NCI-H748 (cell line): Measurements from ENCODE around the gene WWC2.

Experiments
- DNase-seq: peaks from one replicate; lab custom pipeline; 2025; ENCODE audit not compliant: unreplicated experiment; lab: John Stamatoyannopoulos, UW

Gene WWC2

GRCh38 chr4:183348706-183349659 is 249.9 kb downstream of the WWC2 start:
- no peak for DNase-seq

GRCh38 chr4:183349673-183350072 is 250.6 kb downstream of the WWC2 start:
- no peak for DNase-seq

GRCh38 chr4:183350317-183351071 is 251.4 kb downstream of the WWC2 start:
- no peak for DNase-seq

- no peak for DNase-seq
These were observed 253.5 kb downstream of the WWC2 start for GRCh38 chr4:183352546-183352945.

- no peak for DNase-seq
These were observed 254.5 kb downstream of the WWC2 start for GRCh38 chr4:183353557-183353956.

- DNase-seq, result peak; percentile 81
These were observed 255.2 kb downstream of the WWC2 start for GRCh38 chr4:183354219-183354618.

- no peak for DNase-seq
These were observed 256.3 kb downstream of the WWC2 start for GRCh38 chr4:183355405-183355804.

- DNase-seq, result peak; percentile 32
These were observed 257.2 kb downstream of the WWC2 start for GRCh38 chr4:183356173-183356830.

GRCh38 chr4:183356931-183357675 is 258.0 kb downstream of the WWC2 start:
- DNase-seq, result peak; percentile 70

- no peak for DNase-seq
These were observed 259.2 kb downstream of the WWC2 start for GRCh38 chr4:183358215-183358755.

- DNase-seq, result no peak
These were observed 261.3 kb downstream of the WWC2 start for GRCh38 chr4:183360161-183360919.

GRCh38 chr4:183362036-183362435 is 263.0 kb downstream of the WWC2 start:
- DNase-seq, result no peak

- DNase-seq, result no peak
These were observed 264.0 kb downstream of the WWC2 start for GRCh38 chr4:183362916-183363542.

GRCh38 chr4:183364025-183364424 is 265.0 kb downstream of the WWC2 start:
- no peak for DNase-seq

- no peak for DNase-seq
These were observed 267.3 kb downstream of the WWC2 start for GRCh38 chr4:183366206-183366835.

GRCh38 chr4:183369073-183369472 is 270.0 kb downstream of the WWC2 start:
- no peak for DNase-seq
